ENCODE data around the gene MAPK12.

Gene MAPK12

GRCh38 chr22:50227579-50228215 is 33.8 kb downstream of the MAPK12 start:
- no peak overlapping the region for H3K4me3 ChIP-seq (ENCODE audit: low read depth, low read length)
- DNase-seq (ENCODE audit: low read depth), result no peak
- TF ChIP-seq CTCF (IDR thresholded peaks at IDR 0.05; ENCODE audit: low read depth, low read length, missing control alignments), result no peak

GRCh38 chr22:50226875-50227165 is 34.7 kb downstream of the MAPK12 start:
- DNase-seq (ENCODE audit: low read depth), result no peak
- no peak overlapping the region for H3K4me3 ChIP-seq (ENCODE audit: low read depth, low read length)
- TF ChIP-seq CTCF (IDR thresholded peaks at IDR 0.05; ENCODE audit: low read depth, low read length, missing control alignments), result no peak

GRCh38 chr22:50226063-50226874 is 35.2 kb downstream of the MAPK12 start:
- no peak for TF ChIP-seq CTCF (IDR thresholded peaks at IDR 0.05; ENCODE audit: low read depth, low read length, missing control alignments)
- DNase-seq (ENCODE audit: low read depth), result no peak
- H3K4me3 ChIP-seq (ENCODE audit: low read depth, low read length), result no peak overlapping the region

- DNase-seq (ENCODE audit: low read depth), result no peak
- no peak for TF ChIP-seq CTCF (IDR thresholded peaks at IDR 0.05; ENCODE audit: low read depth, low read length, missing control alignments)
- H3K4me3 ChIP-seq (ENCODE audit: low read depth, low read length), result no peak overlapping the region
Measured at GRCh38 chr22:50225200-50225969, 36.1 kb downstream of the MAPK12 start.

GRCh38 chr22:50224071-50224470 is 37.4 kb downstream of the MAPK12 start:
- no peak for TF ChIP-seq CTCF (IDR thresholded peaks at IDR 0.05; ENCODE audit: low read depth, low read length, missing control alignments)
- no peak for DNase-seq (ENCODE audit: low read depth)
- H3K4me3 ChIP-seq (ENCODE audit: low read depth, low read length), result no peak overlapping the region

- TF ChIP-seq CTCF (IDR thresholded peaks at IDR 0.05; ENCODE audit: low read depth, low read length, missing control alignments), result no peak
- no peak for DNase-seq (ENCODE audit: low read depth)
- H3K4me3 ChIP-seq (ENCODE audit: low read depth, low read length), result no peak overlapping the region
Measured at GRCh38 chr22:50222508-50222907, 39.0 kb downstream of the MAPK12 start.

All from GM12864 (cell line).